Vagina (tissue), 2 donors: Measurements from ENCODE around the gene DGCR8.

ENCODE experiments used
- POLR2A ChIP-seq, 2 donors: fragments of 450-650 bp; IDR thresholded peaks; one replicate each; pipeline ENCODE4 v1.6.1; 2017; ENCODE audit warnings: antibody characterized with exemption in 2 of 2, mild to moderate bottlenecking in 2 of 2, moderate library complexity in 2 of 2
- POLR2AphosphoS5 ChIP-seq, 2 donors: sonication (generic); formaldehyde crosslinking; IDR thresholded peaks; one replicate each; pipeline ENCODE4 v1.9.0; 2017; ENCODE audit warnings: antibody characterized with exemption in 2 of 2, mild to moderate bottlenecking in 2 of 2, low read depth in 1 of 2; ENCODE audit not compliant: insufficient read depth in 1 of 2
- TF ChIP-seq, protein P1 (sequence below), 3 experiments: fragments of 450-650 bp in 2 of 3; fragments of 200-600 bp in 1 of 3; sonication (generic) in 1 of 3; IDR thresholded peaks; one replicate each; pipeline ENCODE4 v1.5.1; 2017 to 2019; ENCODE audit warnings: antibody characterized with exemption in 3 of 3, mild to moderate bottlenecking in 2 of 3, moderate library complexity in 2 of 3

DNA sequence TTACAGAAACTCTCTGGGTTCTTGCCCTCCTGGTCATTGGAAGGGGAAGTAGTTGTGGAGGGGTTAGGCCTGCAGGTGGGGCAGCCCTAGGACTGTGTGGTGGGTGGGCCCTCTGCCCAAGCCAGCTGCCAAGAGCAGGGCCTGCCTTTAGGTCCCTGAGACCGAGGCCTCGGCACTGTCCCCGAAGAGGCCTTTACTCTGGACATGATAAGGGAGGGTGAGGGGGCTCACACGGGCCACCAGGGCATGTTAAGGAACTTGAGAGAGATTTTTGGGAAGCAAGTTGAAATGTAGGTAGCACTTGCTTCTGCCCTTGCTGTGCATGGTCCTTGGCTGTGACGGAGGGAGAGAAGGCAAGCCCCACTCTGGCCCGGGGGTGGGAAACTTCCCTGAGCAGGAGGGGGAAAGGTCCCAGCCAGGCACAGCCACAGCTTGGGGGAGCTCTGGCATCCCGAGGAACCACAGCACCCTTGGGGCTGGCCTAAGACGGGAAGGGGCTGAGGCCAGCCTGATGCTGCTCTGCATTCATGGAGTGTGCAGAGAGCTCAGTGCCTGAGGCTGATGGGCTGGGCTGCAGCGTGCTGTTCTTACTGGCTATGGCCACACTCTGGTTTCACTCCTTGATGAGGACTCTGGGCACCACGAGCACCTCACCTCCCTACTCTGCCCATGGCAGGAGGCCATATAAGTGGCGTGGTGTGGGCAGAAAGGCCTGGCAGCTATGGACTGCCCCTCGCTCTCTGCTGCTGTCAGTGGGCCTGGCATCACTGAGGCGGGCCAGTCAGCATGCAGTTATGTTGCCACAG, 28.1 kb downstream of the DGCR8 start:
- TF ChIP-seq, protein P1, sequence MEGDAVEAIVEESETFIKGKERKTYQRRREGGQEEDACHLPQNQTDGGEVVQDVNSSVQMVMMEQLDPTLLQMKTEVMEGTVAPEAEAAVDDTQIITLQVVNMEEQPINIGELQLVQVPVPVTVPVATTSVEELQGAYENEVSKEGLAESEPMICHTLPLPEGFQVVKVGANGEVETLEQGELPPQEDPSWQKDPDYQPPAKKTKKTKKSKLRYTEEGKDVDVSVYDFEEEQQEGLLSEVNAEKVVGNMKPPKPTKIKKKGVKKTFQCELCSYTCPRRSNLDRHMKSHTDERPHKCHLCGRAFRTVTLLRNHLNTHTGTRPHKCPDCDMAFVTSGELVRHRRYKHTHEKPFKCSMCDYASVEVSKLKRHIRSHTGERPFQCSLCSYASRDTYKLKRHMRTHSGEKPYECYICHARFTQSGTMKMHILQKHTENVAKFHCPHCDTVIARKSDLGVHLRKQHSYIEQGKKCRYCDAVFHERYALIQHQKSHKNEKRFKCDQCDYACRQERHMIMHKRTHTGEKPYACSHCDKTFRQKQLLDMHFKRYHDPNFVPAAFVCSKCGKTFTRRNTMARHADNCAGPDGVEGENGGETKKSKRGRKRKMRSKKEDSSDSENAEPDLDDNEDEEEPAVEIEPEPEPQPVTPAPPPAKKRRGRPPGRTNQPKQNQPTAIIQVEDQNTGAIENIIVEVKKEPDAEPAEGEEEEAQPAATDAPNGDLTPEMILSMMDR (IDR thresholded peaks at IDR 0.05) = no peak
- TF ChIP-seq POLR2AphosphoS5 (IDR thresholded peaks at IDR 0.05; ENCODE audit: insufficient read depth in 1 of 2, low read depth in 1 of 2) = no peak
- no peak for TF ChIP-seq POLR2A (IDR thresholded peaks at IDR 0.05)
